OCI-LY1 (cell line): ENCODE results near the gene TUFM.
"Not testable (repeated sequence)": the region's sequence is repeated elsewhere in the genome, so short reads cannot be mapped to it uniquely, and the experiment has no call there.

ENCODE experiments used
- H2AFZ ChIP-seq: fragments of 200-600 bp; sonication (generic), shearing (Covaris generic); 2 replicates; pipeline ENCODE4 v1.6.0; 2014; ENCODE audit warnings: antibody characterized with exemption, mild to moderate bottlenecking, low read length
- H3F3A ChIP-seq: fragments of 200-600 bp; sonication (generic), shearing (Covaris generic); 2 replicates; pipeline ENCODE4 v1.6.0; 2014; ENCODE audit warnings: mild to moderate bottlenecking, antibody characterized with exemption, low read length, moderate library complexity; ENCODE audit not compliant: insufficient read depth
- H3K27ac ChIP-seq: fragments of 200-600 bp; sonication (generic); 2 replicates; pipeline ENCODE4 v1.5.1; 2014; ENCODE audit warnings: low read length, mixed run types, mild to moderate bottlenecking, low read depth; ENCODE audit not compliant: poor library complexity, severe bottlenecking
- H3K27me3 ChIP-seq: fragments of 200-600 bp; sonication (generic); 2 replicates; pipeline ENCODE4 v1.6.0; 2014; ENCODE audit warnings: antibody characterized with exemption, mild to moderate bottlenecking, low read length, moderate library complexity; ENCODE audit not compliant: insufficient read depth
- H3K36me3 ChIP-seq: fragments of 200-600 bp; sonication (generic); 2 replicates; pipeline ENCODE4 v1.6.1; 2014; ENCODE audit warnings: mild to moderate bottlenecking, antibody characterized with exemption, low read length, moderate library complexity, mixed read lengths; ENCODE audit not compliant: insufficient read depth
- H3K4me1 ChIP-seq: fragments of 200-600 bp; sonication (generic); 2 replicates; pipeline ENCODE4 v1.5.1; 2014; ENCODE audit warnings: mild to moderate bottlenecking, low read length, moderate library complexity; ENCODE audit not compliant: insufficient read depth, severe bottlenecking
- H3K4me2 ChIP-seq: fragments of 200-600 bp; sonication (generic), shearing (Covaris generic); 2 replicates; pipeline ENCODE4 v1.6.1; 2014; ENCODE audit warnings: low read length
- H3K4me3 ChIP-seq: fragments of 200-600 bp; sonication (generic); 2 replicates; pipeline ENCODE4 v1.5.1; 2014; ENCODE audit warnings: low read length, low read depth, mild to moderate bottlenecking, mixed read lengths; ENCODE audit not compliant: poor library complexity, severe bottlenecking
- H3K79me2 ChIP-seq: fragments of 200-600 bp; shearing (Covaris generic); 2 replicates; pipeline ENCODE4 v1.6.1; 2016; ENCODE audit warnings: mixed run types, low read length, mixed read lengths; ENCODE audit not compliant: insufficient read depth
- H3K9ac ChIP-seq: fragments of 200-600 bp; sonication (generic), shearing (Covaris generic); 2 replicates; pipeline ENCODE4 v1.6.1; 2014; ENCODE audit warnings: mild to moderate bottlenecking, low read length, mixed read lengths
- H3K9me2 ChIP-seq: fragments of 200-600 bp; sonication (generic), shearing (Covaris generic); 2 replicates; pipeline ENCODE4 v1.6.1; 2014; ENCODE audit warnings: low read depth, mild to moderate bottlenecking, low read length, mixed read lengths
- H3K9me3 ChIP-seq: fragments of 200-600 bp; shearing (Covaris generic); 2 replicates; pipeline ENCODE4 v1.6.1; 2014; ENCODE audit warnings: low read length, mixed read lengths
- H4K20me1 ChIP-seq: fragments of 200-600 bp; sonication (generic), shearing (Covaris generic); 2 replicates; pipeline ENCODE4 v1.6.0; 2016; ENCODE audit warnings: mild to moderate bottlenecking, low read length; ENCODE audit not compliant: insufficient read depth
- EZH2 ChIP-seq: fragments of 200-600 bp; sonication (generic), shearing (Covaris generic); IDR thresholded peaks from 2 replicates; pipeline ENCODE4 v1.8.0; 2017; ENCODE audit warnings: borderline replicate concordance, mixed run types, mild to moderate bottlenecking, antibody characterized with exemption, low read length, moderate library complexity, mixed read lengths
- TF ChIP-seq, protein P1 (sequence below): fragments of 200-600 bp; sonication (generic), shearing (Covaris generic); IDR thresholded peaks from 2 replicates; pipeline ENCODE4 v1.5.1; 2017; ENCODE audit warnings: mild to moderate bottlenecking, antibody characterized with exemption, low read length, moderate library complexity, mixed read lengths

TUFM gene

GRCh38 chr16:28820016-28820415 lies 26.1 kb downstream of the TUFM start:
- Histone ChIP-seq H3K9me2 (no peaks in the 10 kb centered on the region), H3K79me2 (peaks cover 11% of the 10 kb centered on the region), H3K9me3 (no peaks in the 10 kb centered on the region), H3K9ac (no peak overlapping the region), H3K27ac (no peak overlapping the region), H2AFZ (no peak overlapping the region), H3K4me2 (no peak overlapping the region), H3K4me1 (peaks cover 16% of the 10 kb centered on the region), H3F3A (no peaks in the 10 kb centered on the region), H3K27me3 (no peaks in the 10 kb centered on the region), H3K4me3 (no peak overlapping the region), H3K36me3 (peaks cover 10% of the 10 kb centered on the region; the same call in 1 of the 2 replicates), H4K20me1 (no peaks in the 10 kb centered on the region)
- TF ChIP-seq, protein P1, sequence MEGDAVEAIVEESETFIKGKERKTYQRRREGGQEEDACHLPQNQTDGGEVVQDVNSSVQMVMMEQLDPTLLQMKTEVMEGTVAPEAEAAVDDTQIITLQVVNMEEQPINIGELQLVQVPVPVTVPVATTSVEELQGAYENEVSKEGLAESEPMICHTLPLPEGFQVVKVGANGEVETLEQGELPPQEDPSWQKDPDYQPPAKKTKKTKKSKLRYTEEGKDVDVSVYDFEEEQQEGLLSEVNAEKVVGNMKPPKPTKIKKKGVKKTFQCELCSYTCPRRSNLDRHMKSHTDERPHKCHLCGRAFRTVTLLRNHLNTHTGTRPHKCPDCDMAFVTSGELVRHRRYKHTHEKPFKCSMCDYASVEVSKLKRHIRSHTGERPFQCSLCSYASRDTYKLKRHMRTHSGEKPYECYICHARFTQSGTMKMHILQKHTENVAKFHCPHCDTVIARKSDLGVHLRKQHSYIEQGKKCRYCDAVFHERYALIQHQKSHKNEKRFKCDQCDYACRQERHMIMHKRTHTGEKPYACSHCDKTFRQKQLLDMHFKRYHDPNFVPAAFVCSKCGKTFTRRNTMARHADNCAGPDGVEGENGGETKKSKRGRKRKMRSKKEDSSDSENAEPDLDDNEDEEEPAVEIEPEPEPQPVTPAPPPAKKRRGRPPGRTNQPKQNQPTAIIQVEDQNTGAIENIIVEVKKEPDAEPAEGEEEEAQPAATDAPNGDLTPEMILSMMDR = no peak
- TF ChIP-seq EZH2 = no peak

DNA sequence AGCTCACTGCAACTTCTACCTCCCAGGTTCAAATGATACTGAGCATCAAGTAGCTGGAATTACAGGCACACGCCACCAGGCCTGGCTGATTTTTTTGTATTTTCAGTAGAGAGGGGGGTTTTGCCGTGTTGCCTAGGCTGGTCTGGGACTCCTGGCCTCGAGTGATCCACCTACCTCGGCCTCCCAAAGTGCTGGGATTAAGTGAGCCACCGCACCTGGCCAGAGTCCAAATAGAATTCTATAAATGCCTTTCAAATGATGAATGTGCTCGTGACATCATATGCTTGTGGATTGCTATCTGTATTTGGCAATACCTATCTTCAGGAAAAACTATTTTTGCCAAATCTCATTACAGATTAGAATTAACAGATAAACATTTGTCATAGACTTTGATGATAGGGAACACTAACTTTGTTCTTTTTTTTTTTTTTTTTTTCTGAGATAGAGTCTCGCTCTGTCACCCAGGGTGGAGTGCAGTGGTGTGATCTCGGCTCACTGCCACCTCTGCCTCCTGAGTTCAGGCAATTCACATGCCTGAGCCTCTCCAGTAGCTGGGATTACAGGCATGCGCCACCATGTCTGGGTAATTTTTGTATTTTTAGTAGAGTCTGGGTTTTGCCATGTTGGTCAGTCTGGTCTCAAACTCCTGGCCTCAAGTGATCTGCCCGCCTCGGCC lies 38.6 kb downstream of the TUFM start:
- not testable (repeated sequence) for H3K27me3 ChIP-seq, H3K27ac ChIP-seq, H3K9me2 ChIP-seq, H3K4me3 ChIP-seq, H3K4me1 ChIP-seq, H3K4me2 ChIP-seq, H3K36me3 ChIP-seq, H2AFZ ChIP-seq, H3K79me2 ChIP-seq, H3K9ac ChIP-seq, H3F3A ChIP-seq, H3K9me3 ChIP-seq, H4K20me1 ChIP-seq

DNA sequence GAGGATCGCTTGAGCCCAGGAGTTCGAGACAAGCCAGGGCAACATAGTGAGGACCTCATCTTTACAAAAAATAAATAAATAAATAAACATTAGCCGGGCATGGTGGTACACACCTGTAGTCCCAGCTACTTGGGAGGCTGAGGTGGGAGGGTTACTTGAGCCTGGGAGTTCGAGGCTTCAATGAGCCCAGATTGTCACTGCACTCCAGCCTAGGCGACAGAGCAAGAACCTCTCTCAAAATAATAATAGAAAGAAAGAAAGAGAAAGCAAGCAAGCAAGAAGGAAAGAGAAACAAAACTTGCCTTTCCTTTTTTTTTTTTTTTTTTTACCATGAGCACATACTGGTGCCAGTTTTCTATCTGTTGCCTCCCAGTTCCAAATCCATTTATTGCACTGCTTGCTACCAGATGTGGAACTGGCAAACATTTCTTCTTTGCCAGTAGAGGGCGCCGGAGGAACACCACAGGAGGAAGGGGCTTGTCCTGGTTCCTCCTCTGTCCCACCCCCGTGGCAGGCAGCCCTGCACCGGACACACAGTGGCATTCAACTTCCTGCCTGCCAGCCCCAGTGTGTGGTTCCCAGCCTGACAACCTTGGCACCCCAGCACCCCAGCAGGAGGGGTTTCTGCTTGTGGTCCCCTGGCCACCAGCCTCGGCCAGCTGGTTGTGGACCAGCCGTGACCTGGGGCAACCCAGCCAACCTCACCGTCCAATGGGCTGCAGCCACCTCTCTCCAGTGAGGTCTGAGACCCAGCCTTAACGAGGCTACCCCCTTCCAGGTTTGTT lies 43.7 kb downstream of the TUFM start:
- H3K79me2 ChIP-seq, H3K9me3 ChIP-seq, H3K27me3 ChIP-seq, H3F3A ChIP-seq, H4K20me1 ChIP-seq, H3K4me1 ChIP-seq, H3K27ac ChIP-seq, H3K9ac ChIP-seq, H3K4me2 ChIP-seq, H3K9me2 ChIP-seq, H2AFZ ChIP-seq, H3K4me3 ChIP-seq, H3K36me3 ChIP-seq: not testable (repeated sequence)
- TF ChIP-seq, protein P1 = peak; percentile 16; the same call in 1 of the 2 replicates
